Stimulated activated CD8-positive, alpha-beta memory T cell treated with anti-CD3 and anti-CD28 coated beads, Interleukin-15, amount 100 ng/mL, for 24 hours (primary cell): ENCODE data around the gene TTC28.

Experiments
- DNase-seq: peaks from one replicate; pipeline ENCODE4 v3.0.0-alpha.2; 2020; ENCODE audit warnings: low read depth

TTC28 gene

GRCh38 chr22:28441720-28442263 lies 237.8 kb downstream of the TTC28 start:
- DNase-seq, result no peak

- no peak for DNase-seq
Observed at GRCh38 chr22:28440592-28441390, 238.8 kb downstream of the TTC28 start.

DNA sequence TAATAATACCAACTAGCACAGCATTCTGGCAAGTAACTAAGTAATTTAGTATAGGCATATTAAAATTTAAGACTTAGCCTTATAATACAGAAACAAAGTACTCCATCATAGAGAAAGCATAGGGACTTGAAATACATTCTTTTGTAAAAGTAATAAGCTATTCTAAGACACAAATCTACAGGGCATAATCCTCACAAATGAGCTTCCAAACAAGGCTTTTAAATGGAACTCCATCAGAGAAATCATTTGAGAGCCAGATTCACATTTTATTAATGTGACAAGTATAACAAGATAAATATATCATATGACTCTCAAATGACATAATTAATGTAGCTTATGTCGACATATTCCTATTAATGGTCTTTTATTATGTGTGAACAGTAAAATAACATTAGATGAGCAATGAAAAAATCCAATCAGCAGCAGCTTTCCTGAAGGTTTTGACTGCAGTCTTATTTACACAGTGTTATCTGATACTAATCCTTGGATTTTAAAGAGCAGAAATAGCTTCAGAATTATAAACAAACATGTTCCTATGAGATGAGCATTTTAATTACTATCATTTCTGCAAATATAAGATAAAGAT lies 241.4 kb downstream of the TTC28 start:
- DNase-seq, result no peak

DNA sequence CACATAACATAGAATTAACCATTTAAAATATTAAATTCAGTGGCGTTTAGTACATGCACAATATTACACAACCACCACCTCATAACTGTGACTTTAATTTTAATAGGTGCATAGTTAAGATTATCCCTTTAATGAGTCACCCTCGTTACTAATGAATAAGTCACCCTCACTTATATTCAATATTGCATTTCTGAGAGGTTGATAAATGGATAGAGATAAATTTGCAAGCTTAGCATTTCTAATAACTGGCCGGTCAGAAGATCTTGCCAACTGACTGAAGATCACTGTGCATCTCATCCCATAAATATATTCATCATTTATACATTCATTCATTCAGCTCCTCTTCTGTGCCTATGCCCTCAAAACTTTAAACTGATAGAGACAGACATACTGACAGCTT lies 243.7 kb downstream of the TTC28 start:
- no peak for DNase-seq

DNA sequence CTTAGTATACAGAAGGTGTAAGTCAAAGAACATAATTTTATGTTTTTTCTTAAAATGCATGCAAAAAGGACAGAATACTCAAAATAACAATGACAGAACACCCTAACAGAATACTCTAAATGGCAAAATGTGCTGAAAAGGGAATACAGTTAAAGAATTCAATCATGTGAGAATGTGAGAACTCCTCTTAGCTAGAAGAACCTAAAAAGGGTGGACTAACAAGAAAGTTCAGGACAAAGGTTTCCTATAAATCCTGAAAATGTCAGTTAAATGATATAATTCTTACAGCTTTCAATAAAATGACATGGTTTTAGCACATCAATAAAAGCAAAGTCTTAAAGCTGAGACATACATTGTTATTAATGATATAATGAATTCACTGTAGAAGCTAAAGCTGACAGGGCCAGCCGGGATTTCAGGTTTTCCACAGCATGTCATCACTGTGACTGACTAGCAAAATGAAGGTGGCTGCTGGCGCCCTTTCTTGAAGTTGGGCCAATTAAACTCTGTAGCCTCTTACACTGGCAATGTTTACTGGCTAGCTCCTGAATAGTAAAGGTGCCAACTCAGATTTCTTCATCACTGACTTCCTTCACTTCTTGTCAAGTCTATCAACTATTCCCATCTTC lies 244.4 kb downstream of the TTC28 start:
- DNase-seq, result no peak

DNA sequence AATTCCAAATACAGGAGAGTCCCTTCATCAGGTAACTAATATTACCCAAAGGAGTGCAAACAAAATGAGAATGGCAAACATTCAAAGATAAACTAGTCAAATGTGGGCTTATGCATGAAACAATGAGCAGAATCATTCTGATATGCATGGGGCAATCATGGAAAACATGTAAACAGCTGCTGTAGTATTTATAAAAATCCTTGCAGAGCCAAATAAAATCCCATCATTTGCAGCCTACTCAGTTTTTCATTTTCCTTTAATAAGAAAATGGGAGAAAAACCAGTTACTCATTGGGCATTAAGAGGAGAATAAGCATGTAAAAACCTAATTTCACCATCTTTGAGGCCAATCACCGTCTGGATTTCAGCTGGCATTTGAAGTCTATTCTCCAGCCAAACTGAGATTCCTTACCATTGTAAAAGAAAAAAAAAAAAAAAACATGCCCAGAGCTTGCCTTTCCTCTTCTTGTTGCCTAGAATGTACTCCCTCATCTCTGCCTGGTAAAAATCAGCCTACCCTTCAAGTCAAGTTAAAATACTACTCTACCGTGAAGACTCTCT lies 249.1 kb downstream of the TTC28 start:
- no peak for DNase-seq

GRCh38 chr22:28429711-28430110 lies 249.9 kb downstream of the TTC28 start:
- no peak for DNase-seq

GRCh38 chr22:28428271-28428670 lies 251.4 kb downstream of the TTC28 start:
- no peak for DNase-seq

GRCh38 chr22:28426346-28427132 lies 253.1 kb downstream of the TTC28 start:
- no peak for DNase-seq

DNA sequence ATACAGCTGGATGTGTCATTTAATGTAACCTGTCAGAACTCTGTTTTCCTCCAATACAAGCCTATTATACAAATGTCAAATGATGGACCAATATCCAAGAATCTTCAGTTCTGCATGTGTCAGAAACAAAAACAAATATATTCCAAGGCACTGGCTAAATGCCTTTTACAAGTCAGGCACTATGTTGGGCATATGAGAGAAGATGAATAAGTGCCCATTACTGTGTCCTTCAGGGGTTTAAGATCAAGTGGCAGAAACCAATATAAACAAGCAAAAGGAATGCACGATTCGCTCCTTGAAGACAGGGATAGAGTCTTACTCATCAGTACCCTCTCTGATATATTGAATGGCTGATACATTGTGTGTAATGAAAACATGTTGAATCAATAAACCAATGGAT lies 254.4 kb downstream of the TTC28 start:
- no peak for DNase-seq

DNA sequence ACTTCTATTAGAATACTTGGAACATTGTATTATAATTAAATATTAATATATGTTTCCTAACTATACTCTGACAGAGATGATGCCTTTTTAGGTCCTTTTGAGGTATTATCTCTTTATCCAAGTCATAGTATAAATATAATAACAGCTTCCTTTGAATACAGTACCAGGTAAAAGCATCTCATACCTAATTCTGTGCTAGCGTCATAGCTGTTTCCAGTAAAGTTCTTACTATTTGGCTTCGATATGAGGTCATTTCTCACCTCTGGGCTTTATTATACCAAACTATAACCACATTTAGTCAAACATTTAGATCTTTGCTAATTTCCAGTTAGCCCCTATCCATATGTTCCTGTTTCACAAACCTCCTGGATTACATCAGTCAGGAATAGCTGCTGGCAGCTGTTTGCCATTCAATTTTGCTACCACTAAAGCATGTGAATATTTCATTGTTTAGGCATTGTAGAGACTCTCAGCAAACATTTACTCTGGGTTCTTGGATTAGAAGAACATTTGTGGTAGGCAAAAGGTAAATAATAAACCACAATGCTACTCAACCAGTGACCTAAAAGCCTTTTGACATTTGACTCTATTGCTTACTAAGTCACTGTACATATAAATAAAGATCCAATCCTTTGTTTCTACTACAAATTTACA lies 255.1 kb downstream of the TTC28 start:
- no peak for DNase-seq

DNA sequence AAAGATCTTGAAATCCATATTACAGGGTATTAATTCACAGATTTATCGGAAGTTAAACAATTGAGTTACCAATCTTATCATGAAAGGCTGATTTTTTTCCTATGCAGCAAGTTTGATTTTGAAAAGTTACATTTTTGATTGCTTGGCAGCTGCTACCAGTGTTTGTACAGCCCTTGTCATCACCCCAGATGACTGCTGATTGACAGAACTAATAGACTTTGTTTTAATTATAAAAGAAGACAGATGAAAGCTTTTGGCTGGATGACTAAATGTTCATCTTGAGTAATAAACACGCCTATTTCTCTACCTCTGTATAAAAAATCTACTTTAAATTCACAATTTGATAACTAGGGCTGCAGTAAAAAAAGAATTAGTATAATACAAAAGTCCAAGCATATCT lies 259.7 kb downstream of the TTC28 start:
- DNase-seq, result no peak

- DNase-seq, result no peak
Observed at GRCh38 chr22:28418008-28418407, 261.6 kb downstream of the TTC28 start.

DNA sequence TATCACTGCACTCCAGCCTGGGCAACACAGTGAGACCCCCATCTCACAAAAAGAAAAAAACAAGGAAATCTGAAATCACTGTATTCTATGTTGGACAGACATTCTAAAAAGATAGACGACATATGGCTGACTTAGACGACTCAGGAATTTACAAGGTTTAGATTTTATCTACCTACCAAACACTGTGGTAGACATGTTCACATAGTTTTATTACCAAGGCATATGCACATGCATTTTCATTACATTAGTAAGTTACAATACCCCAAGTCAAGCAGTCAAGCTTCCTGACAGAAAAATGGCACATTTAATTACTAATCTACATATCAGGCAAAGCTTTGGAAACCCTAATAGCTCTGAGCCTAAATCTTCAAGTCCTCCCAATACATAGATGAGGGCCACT lies 262.2 kb downstream of the TTC28 start:
- DNase-seq, result no peak

DNA sequence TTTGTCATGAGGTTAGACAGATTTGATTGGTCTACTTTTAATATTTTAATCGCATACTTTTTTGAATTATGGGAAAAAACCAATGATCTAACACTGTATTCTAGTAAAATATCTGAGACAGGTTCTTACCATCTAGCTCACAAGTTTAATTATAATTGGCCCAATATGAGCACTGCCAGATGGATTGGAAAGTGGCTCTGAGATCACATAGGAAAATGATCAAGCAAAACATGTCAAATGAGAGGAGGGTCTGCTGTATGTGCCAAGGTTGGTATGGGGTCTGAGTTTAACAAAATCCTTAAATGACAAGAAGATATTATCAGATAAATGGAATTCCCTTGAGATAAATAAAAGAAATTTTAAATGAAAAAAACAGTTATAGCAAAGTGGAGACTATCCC lies 264.7 kb downstream of the TTC28 start:
- no peak for DNase-seq

GRCh38 chr22:28413612-28414399 lies 265.8 kb downstream of the TTC28 start:
- no peak for DNase-seq

- DNase-seq, result no peak
Observed at GRCh38 chr22:28412109-28412508, 267.5 kb downstream of the TTC28 start.

GRCh38 chr22:28411125-28411524 lies 268.5 kb downstream of the TTC28 start:
- no peak for DNase-seq

DNA sequence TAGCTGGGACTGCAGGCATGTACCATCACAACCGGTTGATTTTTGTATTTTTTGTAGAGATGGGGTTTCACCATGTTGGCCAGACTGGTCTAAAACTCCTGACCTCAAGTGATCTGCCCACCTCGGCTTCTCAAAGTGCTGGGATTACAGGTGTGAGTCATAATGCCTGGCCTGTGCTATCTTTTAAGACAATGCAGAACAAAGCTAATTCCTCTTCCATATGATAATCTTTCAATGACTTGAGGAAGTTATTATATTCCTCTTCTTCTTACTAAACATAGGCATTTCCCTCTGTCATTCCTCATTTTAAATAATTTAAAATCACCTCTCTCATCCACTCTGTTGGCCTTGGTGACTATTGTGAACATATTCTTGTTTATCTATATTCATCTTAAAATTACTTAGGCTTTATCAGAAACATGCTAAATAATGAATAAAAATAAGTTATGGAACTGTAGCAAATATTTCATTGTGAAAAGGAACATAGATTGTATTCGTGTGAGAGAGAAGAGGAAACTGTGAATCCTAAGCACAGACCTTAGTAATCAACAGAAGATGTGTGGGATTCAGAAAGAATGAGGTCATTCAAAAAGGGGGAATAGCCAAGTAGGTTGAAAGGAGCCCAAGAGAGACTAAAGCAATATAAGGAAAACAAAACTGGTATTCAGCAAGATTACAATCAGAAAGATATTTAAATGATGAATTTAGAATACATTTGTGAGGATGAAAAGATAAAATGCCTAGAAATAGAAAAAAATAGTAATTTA lies 269.4 kb downstream of the TTC28 start:
- no peak for DNase-seq

DNA sequence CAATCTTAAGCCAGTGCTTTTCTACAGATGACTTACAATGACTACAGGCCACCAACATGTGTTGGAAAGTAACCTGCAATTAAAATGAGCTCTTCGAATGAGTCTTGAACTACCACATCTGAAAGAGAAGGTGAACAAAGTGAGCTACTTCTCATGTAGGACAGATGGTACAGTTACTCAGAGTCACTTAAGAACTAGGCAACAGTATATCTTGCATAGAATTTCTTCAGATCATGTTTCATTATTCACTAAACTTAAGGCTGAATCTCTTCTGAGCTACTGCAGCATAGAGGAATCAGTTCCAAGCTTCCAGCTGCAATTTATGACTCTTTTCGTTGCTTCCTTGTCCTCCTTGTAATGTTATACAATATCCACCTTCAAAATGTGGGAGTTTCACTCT lies 270.9 kb downstream of the TTC28 start:
- no peak for DNase-seq
